SK-N-SH treated with all-trans-retinoic acid at 6 μM for 48 hours (cell line): ENCODE data around the gene FRG2C.
"Not testable (repeated sequence)": the region's sequence is repeated elsewhere in the genome, so short reads cannot be mapped to it uniquely, and the experiment has no call there.

Experiments
- ARNTL ChIP-seq: fragments of 450-650 bp; formaldehyde crosslinking; IDR thresholded peaks from 2 replicates; pipeline ENCODE4 v1.5.0; 2020; ENCODE audit warnings: low read depth, mild to moderate bottlenecking, moderate library complexity, borderline replicate concordance
- CSDC2 ChIP-seq: fragments of 250-450 bp; sonication (Bioruptor Pico); IDR thresholded peaks from 2 replicates; pipeline ENCODE4 v1.5.0; 2020; ENCODE audit warnings: mild to moderate bottlenecking, moderate library complexity
- ISL1 ChIP-seq: fragments of 250-450 bp; sonication (Bioruptor Pico); IDR thresholded peaks from 2 replicates; pipeline ENCODE4 v2.1.2; 2022; ENCODE audit warnings: mild to moderate bottlenecking, moderate library complexity
- PPARA ChIP-seq: fragments of 250-450 bp; sonication (Bioruptor Pico); IDR thresholded peaks from 2 replicates; pipeline ENCODE4 v1.5.0; 2020; ENCODE audit warnings: mild to moderate bottlenecking, borderline replicate concordance
- ZFP3 ChIP-seq: fragments of 250-450 bp; sonication (Bioruptor Pico); IDR thresholded peaks from 2 replicates; pipeline ENCODE4 v1.5.0; 2020; ENCODE audit warnings: mild to moderate bottlenecking, moderate library complexity
- TF ChIP-seq, protein P1 (sequence below): fragments of 250-450 bp; sonication (Bioruptor Pico); IDR thresholded peaks from 2 replicates; pipeline ENCODE4 v1.5.1; 2021; ENCODE audit warnings: mild to moderate bottlenecking, moderate library complexity

- not testable (repeated sequence) for TF ChIP-seq ARNTL; CSDC2 (CRISPR knock-in tag); PPARA (CRISPR knock-in tag); ISL1 (CRISPR knock-in tag); ZFP3
- TF ChIP-seq, protein P1, sequence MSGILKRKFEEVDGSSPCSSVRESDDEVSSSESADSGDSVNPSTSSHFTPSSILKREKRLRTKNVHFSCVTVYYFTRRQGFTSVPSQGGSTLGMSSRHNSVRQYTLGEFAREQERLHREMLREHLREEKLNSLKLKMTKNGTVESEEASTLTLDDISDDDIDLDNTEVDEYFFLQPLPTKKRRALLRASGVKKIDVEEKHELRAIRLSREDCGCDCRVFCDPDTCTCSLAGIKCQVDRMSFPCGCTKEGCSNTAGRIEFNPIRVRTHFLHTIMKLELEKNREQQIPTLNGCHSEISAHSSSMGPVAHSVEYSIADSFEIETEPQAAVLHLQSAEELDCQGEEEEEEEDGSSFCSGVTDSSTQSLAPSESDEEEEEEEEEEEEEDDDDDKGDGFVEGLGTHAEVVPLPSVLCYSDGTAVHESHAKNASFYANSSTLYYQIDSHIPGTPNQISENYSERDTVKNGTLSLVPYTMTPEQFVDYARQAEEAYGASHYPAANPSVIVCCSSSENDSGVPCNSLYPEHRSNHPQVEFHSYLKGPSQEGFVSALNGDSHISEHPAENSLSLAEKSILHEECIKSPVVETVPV (CRISPR knock-in tag), result not testable (repeated sequence)
Measured at GRCh38 chr3:75664028-75664427, at the start of gene FRG2C.
